DOHH2 (cell line): ENCODE measurements around the gene ARHGAP24.

Experiments
- CTCF ChIP-seq: fragments of 200-600 bp; sonication (generic); IDR thresholded peaks from one replicate; pipeline ENCODE4 v1.5.1; 2014; ENCODE audit warnings: antibody characterized with exemption, mild to moderate bottlenecking, low read depth, low read length; ENCODE audit not compliant: poor library complexity, severe bottlenecking
- EZH2phosphoT487 ChIP-seq: fragments of 200-600 bp; sonication (generic); IDR thresholded peaks from 2 replicates; pipeline ENCODE4 v1.6.1; 2017; ENCODE audit warnings: borderline replicate concordance, mild to moderate bottlenecking, antibody characterized with exemption, low read length, moderate library complexity, mixed read lengths

GRCh38 chr4:86011117-86011516 lies 536.2 kb downstream of the ARHGAP24 start:
- TF ChIP-seq CTCF: no peak
- no peak for TF ChIP-seq EZH2phosphoT487
